HCT116 (cell line): ENCODE results near the gene EHD3.

Experiments
- CTCF ChIP-seq, 3 experiments: fragments of 200-600 bp in 1 of 3; sonication (generic) in 1 of 3; IDR thresholded peaks in 2 of 3; conservative IDR thresholded peaks in 1 of 3; 2 replicates each; pipeline ENCODE4 v1.5.1; 2012 to 2017; ENCODE audit warnings: low read depth in 2 of 3, low read length in 2 of 3, antibody characterized with exemption in 1 of 3, borderline replicate concordance in 1 of 3, control low read depth in 1 of 3, mild to moderate bottlenecking in 1 of 3, mixed read lengths in 1 of 3, mixed run types in 1 of 3, moderate library complexity in 1 of 3; ENCODE audit not compliant: insufficient read depth in 1 of 3
- ELF1 ChIP-seq: IDR thresholded peaks from 2 replicates; pipeline ENCODE4 v1.6.1; 2012; ENCODE audit warnings: low read depth, borderline replicate concordance
- EZH2 ChIP-seq: fragments of 200-600 bp; sonication (generic); IDR thresholded peaks from 2 replicates; pipeline ENCODE4 v1.6.1; 2017; ENCODE audit warnings: antibody characterized with exemption, mixed run types
- EZH2phosphoT487 ChIP-seq: fragments of 200-600 bp; IDR thresholded peaks from 2 replicates; pipeline ENCODE4 v1.6.1; 2018; ENCODE audit warnings: antibody characterized with exemption, borderline replicate concordance
- FOSL1 ChIP-seq: IDR thresholded peaks from 2 replicates; pipeline ENCODE4 v1.6.1; 2012; ENCODE audit warnings: low read depth
- MAX ChIP-seq: IDR thresholded peaks from 2 replicates; pipeline ENCODE4 v1.6.1; 2012
- POLR2A ChIP-seq: IDR thresholded peaks from 2 replicates; pipeline ENCODE4 v1.7.0; 2011; ENCODE audit warnings: borderline replicate concordance; ENCODE audit not compliant: insufficient read depth, insufficient read length; ENCODE audit errors: extremely low read depth
- POLR2AphosphoS5 ChIP-seq: IDR thresholded peaks from 2 replicates; pipeline ENCODE4 v1.6.1; 2011; ENCODE audit warnings: mild to moderate bottlenecking, low read depth, low read length, moderate library complexity
- RAD21 ChIP-seq: IDR thresholded peaks from 2 replicates; pipeline ENCODE4 v1.6.1; 2012; ENCODE audit warnings: low read depth, mild to moderate bottlenecking
- SIN3A ChIP-seq: IDR thresholded peaks from 2 replicates; pipeline ENCODE4 v1.6.1; 2012; ENCODE audit warnings: low read depth
- SP1 ChIP-seq: IDR thresholded peaks from 2 replicates; pipeline ENCODE4 v1.6.1; 2012; ENCODE audit warnings: low read depth
- SRF ChIP-seq: IDR thresholded peaks from 2 replicates; pipeline ENCODE4 v1.6.1; 2012; ENCODE audit warnings: low read depth
- YY1 ChIP-seq: IDR thresholded peaks from 2 replicates; pipeline ENCODE4 v1.6.1; 2011; ENCODE audit warnings: low read length, low read depth, moderate library complexity, mild to moderate bottlenecking; ENCODE audit not compliant: insufficient replicate concordance; ENCODE audit errors: extremely low read depth

DNA sequence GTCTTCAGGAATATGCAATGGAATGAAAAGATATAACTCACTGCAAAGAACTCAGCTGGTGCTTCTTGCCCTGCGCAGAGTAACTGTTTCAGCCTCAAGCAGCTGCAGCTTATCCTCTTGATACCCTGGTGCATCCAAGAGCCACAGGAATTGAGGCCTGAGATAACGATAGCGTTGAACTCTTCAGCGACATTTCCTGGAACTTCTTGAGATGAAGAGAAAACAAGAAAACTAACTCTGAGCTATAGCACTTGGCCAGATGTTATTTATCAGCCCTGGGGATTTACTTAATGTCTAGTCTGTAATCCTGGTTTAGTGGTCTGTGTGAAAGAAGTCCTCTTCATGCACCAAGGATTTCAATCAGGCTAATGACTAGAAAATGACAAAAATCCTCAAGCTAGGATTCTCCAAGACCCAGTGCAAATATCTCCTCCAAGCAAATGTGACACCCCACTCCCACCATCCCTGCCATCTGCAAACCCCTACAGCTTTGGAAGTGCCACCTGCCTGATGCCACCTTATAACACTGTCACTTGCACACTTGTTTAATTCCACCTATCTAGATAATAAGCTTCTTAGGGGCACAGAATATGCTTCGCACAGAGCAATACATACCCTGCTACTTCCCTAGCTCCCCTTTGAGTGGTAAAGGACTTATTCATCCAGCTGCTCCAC, 40.6 kb downstream of the EHD3 start:
- TF ChIP-seq CTCF (IDR thresholded peaks at IDR 0.05 in 2 of 3, conservative IDR thresholded peaks at IDR 0.05 in 1 of 3; ENCODE audit: borderline replicate concordance in 1 of 3, insufficient read depth in 1 of 3, low read depth in 2 of 3, low read length in 2 of 3) = no peak
- TF ChIP-seq POLR2A = no peak
- TF ChIP-seq SP1 = no peak
- no peak for TF ChIP-seq ELF1
- no peak for TF ChIP-seq POLR2AphosphoS5
- no peak for TF ChIP-seq YY1
- no peak for TF ChIP-seq SRF
- no peak for TF ChIP-seq MAX
- TF ChIP-seq EZH2 = no peak
- no peak for TF ChIP-seq FOSL1
- TF ChIP-seq SIN3A = no peak
- no peak for TF ChIP-seq EZH2phosphoT487
- TF ChIP-seq RAD21 = no peak
